Measurements from ENCODE around the gene PCDHB14. TPM values are rescaled to one million over a fixed set of nuclear protein-coding genes. Genes with fewer than 3 reads are reported as not detected.
"Not testable (repeated sequence)": the region's sequence is repeated elsewhere in the genome, so short reads cannot be mapped to it uniquely, and the experiment has no call there.

Gene PCDHB14
- total RNA-seq, 1 donor from 2014 or later, result 0.11 TPM

GRCh38 chr5:141208478-141208877 lies 14.7 kb upstream of the PCDHB14 start, which contains the start of gene PCDHB12:
Gene PCDHB12 (plus strand): TSS chr5:141208719. CDS start chr5:141208908, 189 bp downstream.
- no peaks in the 10 kb centered on the region for H3K4me1 Mint-ChIP-seq
- DNase-seq, result no peak
- intact Hi-C loops (cut with micrococcal nuclease), result loop anchor here (1.0 kb wide), 1 partner anchor 356 kb away; no protein-coding TSS in a partner anchor
- H3K27me3 Mint-ChIP-seq, result peaks cover 36% of the 10 kb centered on the region
- H3K9me3 Mint-ChIP-seq, result peaks cover 6% of the 10 kb centered on the region
- H3K36me3 Mint-ChIP-seq (ENCODE audit: low read depth), result no peaks in the 10 kb centered on the region
- no peak for ATAC-seq (ENCODE audit: low read depth)
- ChIA-PET CTCF (interaction anchor here (1.0 kb wide), 1 partner anchor 356 kb away, joined by 3 read pairs; no protein-coding TSS in a partner anchor), POLR2A (no interaction called here)
- no peak for TF ChIP-seq CTCF (IDR thresholded peaks at IDR 0.05)
- no peak within 1 kb of the TSS for H3K27ac Mint-ChIP-seq
- no peak within 1 kb of the TSS for H3K4me3 Mint-ChIP-seq

- H3K9me3 Mint-ChIP-seq; DNase-seq; H3K4me1 Mint-ChIP-seq; ATAC-seq (ENCODE audit: low read depth); H3K27ac Mint-ChIP-seq; CTCF ChIA-PET; H3K36me3 Mint-ChIP-seq (ENCODE audit: low read depth); H3K4me3 Mint-ChIP-seq; intact Hi-C loops (cut with micrococcal nuclease): not testable (repeated sequence)
- H3K27me3 Mint-ChIP-seq, result peaks cover 41% of the 10 kb centered on the region
- POLR2A ChIA-PET, result interaction anchor here (0.5 kb wide), 1 partner anchor 107 kb away, joined by 4 read pairs; no protein-coding TSS in a partner anchor
These were observed 12.9 kb upstream of the PCDHB14 start for GRCh38 chr5:141210281-141210680.

GRCh38 chr5:141210849-141211248 lies 12.3 kb upstream of the PCDHB14 start:
- intact Hi-C loops (cut with micrococcal nuclease); H3K27ac Mint-ChIP-seq; CTCF ChIA-PET; H3K4me3 Mint-ChIP-seq; DNase-seq; H3K4me1 Mint-ChIP-seq; ATAC-seq (ENCODE audit: low read depth); H3K36me3 Mint-ChIP-seq (ENCODE audit: low read depth): not testable (repeated sequence)
- Mint-ChIP-seq H3K9me3 (peaks cover 11% of the 10 kb centered on the region), H3K27me3 (peaks cover 42% of the 10 kb centered on the region)
- POLR2A ChIA-PET, result interaction anchor here (0.5 kb wide), 1 partner anchor 106 kb away, joined by 4 read pairs; no protein-coding TSS in a partner anchor

GRCh38 chr5:141213656-141214339 lies 9.3 kb upstream of the PCDHB14 start, which contains the start of gene PCDHB13:
Gene PCDHB13 (plus strand): TSS chr5:141213919. CDS start chr5:141214124, 205 bp downstream.
- H3K4me3 Mint-ChIP-seq; H3K36me3 Mint-ChIP-seq (ENCODE audit: low read depth); POLR2A ChIA-PET; intact Hi-C loops (cut with micrococcal nuclease); DNase-seq; ATAC-seq (ENCODE audit: low read depth); H3K4me1 Mint-ChIP-seq; H3K27ac Mint-ChIP-seq; CTCF ChIA-PET: not testable (repeated sequence)
- peaks cover 36% of the 10 kb centered on the region for H3K27me3 Mint-ChIP-seq
- peaks cover 15% of the 10 kb centered on the region for H3K9me3 Mint-ChIP-seq

- Mint-ChIP-seq H3K9me3 (peaks cover 19% of the 10 kb centered on the region), H3K27me3 (peaks cover 31% of the 10 kb centered on the region)
- ATAC-seq (ENCODE audit: low read depth); H3K27ac Mint-ChIP-seq; POLR2A ChIA-PET; intact Hi-C loops (cut with micrococcal nuclease); H3K4me1 Mint-ChIP-seq; H3K36me3 Mint-ChIP-seq (ENCODE audit: low read depth); DNase-seq; CTCF ChIA-PET; H3K4me3 Mint-ChIP-seq: not testable (repeated sequence)
These were observed 8.6 kb upstream of the PCDHB14 start for GRCh38 chr5:141214583-141214982.

- H3K4me3 Mint-ChIP-seq; CTCF ChIA-PET; POLR2A ChIA-PET; H3K36me3 Mint-ChIP-seq (ENCODE audit: low read depth); H3K27ac Mint-ChIP-seq; H3K4me1 Mint-ChIP-seq; DNase-seq; intact Hi-C loops (cut with micrococcal nuclease); ATAC-seq (ENCODE audit: low read depth): not testable (repeated sequence)
- Mint-ChIP-seq H3K27me3 (peaks cover 30% of the 10 kb centered on the region), H3K9me3 (peaks cover 21% of the 10 kb centered on the region)
These were observed 7.6 kb upstream of the PCDHB14 start for GRCh38 chr5:141215504-141215903.

- Mint-ChIP-seq H3K27me3 (peaks cover 28% of the 10 kb centered on the region), H3K9me3 (peaks cover 19% of the 10 kb centered on the region)
- POLR2A ChIA-PET, result interaction anchor here (0.5 kb wide), 1 partner anchor 461 kb away, joined by 3 read pairs; no protein-coding TSS in a partner anchor
These were observed 7.1 kb upstream of the PCDHB14 start for GRCh38 chr5:141216035-141216434.

GRCh38 chr5:141224844-141225243 lies 1.7 kb downstream of the PCDHB14 start:
- CTCF ChIA-PET, result not testable (repeated sequence)

More at GRCh38 chr5:141216035-141216434, 7.1 kb upstream of the PCDHB14 start:
- H3K27ac Mint-ChIP-seq; ATAC-seq (ENCODE audit: low read depth); H3K4me1 Mint-ChIP-seq; H3K36me3 Mint-ChIP-seq (ENCODE audit: low read depth); DNase-seq; intact Hi-C loops (cut with micrococcal nuclease); H3K4me3 Mint-ChIP-seq; CTCF ChIA-PET: not testable (repeated sequence)

GRCh38 chr5:141225421-141225820 lies 2.3 kb downstream of the PCDHB14 start:
- H3K9me3 Mint-ChIP-seq; ATAC-seq (ENCODE audit: low read depth); H3K4me3 Mint-ChIP-seq; H3K27ac Mint-ChIP-seq; H3K36me3 Mint-ChIP-seq (ENCODE audit: low read depth); H3K4me1 Mint-ChIP-seq; DNase-seq; CTCF ChIA-PET; intact Hi-C loops (cut with micrococcal nuclease); POLR2A ChIA-PET: not testable (repeated sequence)
- H3K27me3 Mint-ChIP-seq, result peaks cover 16% of the 10 kb centered on the region

More at GRCh38 chr5:141224844-141225243, 1.7 kb downstream of the PCDHB14 start:
- H3K9me3 Mint-ChIP-seq; intact Hi-C loops (cut with micrococcal nuclease); DNase-seq; H3K4me3 Mint-ChIP-seq; H3K27ac Mint-ChIP-seq; ATAC-seq (ENCODE audit: low read depth); POLR2A ChIA-PET; H3K4me1 Mint-ChIP-seq; H3K36me3 Mint-ChIP-seq (ENCODE audit: low read depth): not testable (repeated sequence)
- peaks cover 21% of the 10 kb centered on the region for H3K27me3 Mint-ChIP-seq
